SU-DHL-6 (cell line): ENCODE results near the gene TCF4.

Experiments
- H2AFZ ChIP-seq: fragments of 200-600 bp; sonication (generic); 2 replicates; pipeline ENCODE4 v1.6.1; 2014; ENCODE audit warnings: low read depth, mild to moderate bottlenecking, moderate library complexity, mixed read lengths, antibody characterized with exemption, low read length; ENCODE audit not compliant: severe bottlenecking
- H3F3A ChIP-seq: fragments of 200-600 bp; shearing (Covaris generic); 2 replicates; pipeline ENCODE4 v1.6.0; 2016; ENCODE audit warnings: antibody characterized with exemption, mild to moderate bottlenecking; ENCODE audit not compliant: insufficient read depth
- H3K27ac ChIP-seq: fragments of 200-600 bp; sonication (generic); 2 replicates; pipeline ENCODE4 v1.5.1; 2016; ENCODE audit warnings: low read depth, mild to moderate bottlenecking, low read length, moderate library complexity, mixed read lengths
- H3K27me3 ChIP-seq: fragments of 200-600 bp; sonication (generic), shearing (Covaris generic); 2 replicates; pipeline ENCODE4 v1.6.0; 2014; ENCODE audit warnings: mild to moderate bottlenecking, low read length
- H3K36me3 ChIP-seq: fragments of 200-600 bp; sonication (generic); 2 replicates; pipeline ENCODE4 v1.6.1; 2014; ENCODE audit warnings: mild to moderate bottlenecking, low read length, mixed read lengths
- H3K4me2 ChIP-seq: fragments of 300-600, 200-600 bp; shearing (Covaris generic), sonication (generic); 2 replicates; pipeline ENCODE4 v1.6.0; 2014; ENCODE audit warnings: low read length, low read depth, mild to moderate bottlenecking; ENCODE audit not compliant: poor library complexity, severe bottlenecking
- H3K4me3 ChIP-seq: fragments of 200-600 bp; sonication (generic); 2 replicates; pipeline ENCODE4 v1.5.1; 2014; ENCODE audit warnings: antibody characterized with exemption, low read length, mild to moderate bottlenecking, mixed read lengths; ENCODE audit not compliant: insufficient read depth, poor library complexity, severe bottlenecking
- H3K79me2 ChIP-seq: fragments of 200-600 bp; sonication (generic); 2 replicates; pipeline ENCODE4 v1.6.1; 2014; ENCODE audit warnings: mild to moderate bottlenecking, low read length, moderate library complexity; ENCODE audit not compliant: insufficient read depth
- H3K9ac ChIP-seq: fragments of 200-600 bp; sonication (generic); 2 replicates; pipeline ENCODE4 v1.7.0; 2014; ENCODE audit warnings: mild to moderate bottlenecking, low read length
- H3K9me2 ChIP-seq: fragments of 200-600 bp; sonication (generic); replicated peaks from 2 replicates; pipeline ENCODE4 v1.6.1; 2014; ENCODE audit warnings: low read length; ENCODE audit not compliant: insufficient read depth
- H3K9me3 ChIP-seq: fragments of 200-600 bp; sonication (generic); 2 replicates; pipeline ENCODE4 v1.6.1; 2014; ENCODE audit warnings: low read length, mixed read lengths; ENCODE audit not compliant: insufficient read depth
- H4K20me1 ChIP-seq: fragments of 200-600 bp; sonication (generic); 2 replicates; pipeline ENCODE4 v1.6.1; 2014; ENCODE audit warnings: low read depth, mild to moderate bottlenecking, antibody characterized with exemption, low read length, moderate library complexity, mixed read lengths
- CTCF ChIP-seq: fragments of 200-600 bp; sonication (generic); IDR thresholded peaks from one replicate; pipeline ENCODE4 v1.5.1; 2017; ENCODE audit warnings: antibody characterized with exemption, mild to moderate bottlenecking, low read length, moderate library complexity; ENCODE audit not compliant: insufficient read depth, poor library complexity, severe bottlenecking
- EZH2phosphoT487 ChIP-seq: fragments of 200-600 bp; sonication (generic), shearing (Covaris generic); conservative IDR thresholded peaks from 2 replicates; pipeline ENCODE4 v1.6.1; 2018; ENCODE audit warnings: mild to moderate bottlenecking, antibody characterized with exemption, low read length, moderate library complexity, mixed read lengths

Gene TCF4

DNA sequence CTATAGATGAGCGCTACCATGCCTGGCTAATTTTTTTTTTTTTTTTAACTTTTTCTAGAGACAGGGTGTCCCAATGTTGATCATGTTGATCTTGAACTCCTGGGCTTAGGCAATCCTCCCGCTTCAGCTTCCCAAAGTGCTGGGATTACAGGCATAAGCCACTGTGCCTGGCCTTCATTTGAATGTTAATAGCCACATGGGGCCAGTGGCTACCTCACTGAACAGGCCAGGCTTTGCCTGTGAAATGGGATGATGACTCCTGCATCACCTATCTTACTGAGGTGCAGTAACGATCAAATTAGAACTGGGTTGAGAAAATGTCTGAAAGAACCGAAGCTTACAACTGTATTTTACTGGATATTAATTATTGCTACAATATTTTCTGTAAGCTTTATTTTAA lies 278.7 kb downstream of the TCF4 start:
- Histone ChIP-seq H3K9me3 (no peaks in the 10 kb centered on the region), H3K27me3 (no peaks in the 10 kb centered on the region), H3K79me2 (no peaks in the 10 kb centered on the region), H3K9me2 (no peaks in the 10 kb centered on the region), H3K27ac (no peak overlapping the region), H3F3A (no peaks in the 10 kb centered on the region), H3K4me2 (no peak overlapping the region), H4K20me1 (no peaks in the 10 kb centered on the region), H3K4me3 (no peak overlapping the region), H2AFZ (no peak overlapping the region), H3K36me3 (no peaks in the 10 kb centered on the region), H3K9ac (no peak overlapping the region)
- TF ChIP-seq CTCF, result no peak
- TF ChIP-seq EZH2phosphoT487, result no peak

DNA sequence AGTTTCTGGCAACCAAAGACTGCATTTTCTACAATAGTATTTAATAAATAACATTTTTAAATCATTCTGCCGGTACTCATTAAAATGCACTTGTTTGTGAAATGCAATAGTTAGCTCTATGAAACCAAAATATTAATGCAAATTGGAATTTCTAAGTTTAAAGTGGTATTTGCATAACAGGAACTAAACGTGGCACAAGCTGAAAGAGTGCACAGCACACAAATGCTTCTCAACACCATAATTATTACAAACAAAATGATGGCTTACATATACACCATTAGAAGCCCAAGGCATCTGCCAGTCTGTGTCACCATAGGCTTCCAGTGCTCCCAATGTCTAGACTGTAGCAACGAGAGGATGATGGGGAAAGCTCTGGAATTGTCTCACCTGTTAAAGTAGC lies 280.5 kb downstream of the TCF4 start:
- no peak overlapping the region for H3K4me2 ChIP-seq
- no peak overlapping the region for H3K4me3 ChIP-seq
- no peak overlapping the region for H3K9ac ChIP-seq
- no peaks in the 10 kb centered on the region for H4K20me1 ChIP-seq
- H3K36me3 ChIP-seq, result no peaks in the 10 kb centered on the region
- no peak for TF ChIP-seq EZH2phosphoT487
- no peak for TF ChIP-seq CTCF
- H3K27ac ChIP-seq, result no peak overlapping the region
- H3K27me3 ChIP-seq, result no peaks in the 10 kb centered on the region
- H3K9me2 ChIP-seq, result no peaks in the 10 kb centered on the region
- H3K9me3 ChIP-seq, result no peaks in the 10 kb centered on the region
- no peak overlapping the region for H2AFZ ChIP-seq
- H3F3A ChIP-seq, result no peaks in the 10 kb centered on the region
- no peaks in the 10 kb centered on the region for H3K79me2 ChIP-seq

DNA sequence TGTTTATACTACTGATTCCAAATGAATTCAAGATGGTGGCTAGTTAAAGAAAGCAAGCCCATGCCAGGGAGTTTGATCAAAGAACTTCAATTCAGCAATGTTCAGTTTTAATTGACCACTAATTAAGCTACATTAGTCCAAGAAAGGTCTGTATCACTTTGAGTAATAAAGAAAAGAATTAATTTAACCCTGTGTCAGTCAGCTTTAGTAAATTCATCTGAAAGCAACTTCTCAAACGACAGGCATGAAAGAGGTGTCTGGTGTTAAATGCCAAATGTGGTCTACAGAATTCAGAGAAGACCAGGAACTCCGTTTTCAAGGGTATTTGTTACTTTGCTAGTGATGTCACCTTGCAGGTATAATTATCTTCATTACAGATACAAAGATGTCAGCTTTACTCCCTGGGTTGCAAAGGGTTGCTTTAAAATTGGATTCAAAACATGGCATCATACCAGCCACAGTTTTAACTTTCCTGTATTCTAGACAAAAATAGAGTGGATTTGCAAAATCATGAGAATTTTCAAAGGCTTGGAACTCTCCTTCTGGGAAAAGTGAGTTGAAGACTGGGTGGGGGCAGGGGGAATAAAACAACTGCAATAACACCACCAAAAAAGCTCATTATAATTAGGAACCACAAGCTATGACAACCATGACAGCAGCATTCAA lies 281.5 kb downstream of the TCF4 start:
- no peaks in the 10 kb centered on the region for H3K9me3 ChIP-seq
- no peak overlapping the region for H3K9ac ChIP-seq
- no peak overlapping the region for H2AFZ ChIP-seq
- no peak overlapping the region for H3K27ac ChIP-seq
- H3K9me2 ChIP-seq, result no peaks in the 10 kb centered on the region
- TF ChIP-seq EZH2phosphoT487 (no peak), CTCF (no peak)
- H3K27me3 ChIP-seq, result no peaks in the 10 kb centered on the region
- no peaks in the 10 kb centered on the region for H3K79me2 ChIP-seq
- H3K36me3 ChIP-seq, result no peaks in the 10 kb centered on the region
- no peak overlapping the region for H3K4me3 ChIP-seq
- H3K4me2 ChIP-seq, result no peak overlapping the region
- no peaks in the 10 kb centered on the region for H3F3A ChIP-seq
- no peaks in the 10 kb centered on the region for H4K20me1 ChIP-seq
